HL-60 (cell line): ENCODE data around the gene LEF1.
A peak's percentile ranks its signal among the peaks of the same experiment; 100 is the strongest.

Source experiments
- DNase-seq, 2 experiments: peaks; one replicate each; pipeline ENCODE4 v3.0.0-alpha.2; 2010 to 2020; ENCODE audit warnings: low read depth in 1 of 2, low spot score in 1 of 2
- H3K27ac ChIP-seq: fragments of 250-450 bp; sonication (Bioruptor Pico); replicated peaks from 2 replicates; pipeline ENCODE4 v1.5.1; 2020; ENCODE audit warnings: mild to moderate bottlenecking, moderate library complexity
- H3K27me3 ChIP-seq: fragments of 250-450 bp; sonication (Bioruptor Pico); 2 replicates; pipeline ENCODE4 v1.5.1; 2021; ENCODE audit warnings: mild to moderate bottlenecking, moderate library complexity; ENCODE audit not compliant: insufficient read depth, poor library complexity, severe bottlenecking
- H3K4me3 ChIP-seq: replicated peaks from 2 replicates; pipeline ENCODE4 v1.5.1; 2011; ENCODE audit warnings: mild to moderate bottlenecking, control low read depth, low read length; ENCODE audit not compliant: insufficient read depth
- CTCF ChIP-seq: IDR thresholded peaks from one replicate; pipeline ENCODE4 v1.5.1; 2011; ENCODE audit warnings: low read length, control low read depth, inconsistent platforms; ENCODE audit not compliant: insufficient read depth
- GABPA ChIP-seq: IDR thresholded peaks from 2 replicates; pipeline ENCODE4 v1.6.1; 2012; ENCODE audit warnings: low read depth
- POLR2AphosphoS5 ChIP-seq: IDR thresholded peaks from 2 replicates; pipeline ENCODE4 v1.6.1; 2012; ENCODE audit warnings: low read depth
- REST ChIP-seq: IDR thresholded peaks from 2 replicates; pipeline ENCODE4 v1.6.1; 2012; ENCODE audit warnings: low read depth; ENCODE audit not compliant: insufficient replicate concordance
- SPI1 ChIP-seq: IDR thresholded peaks from 2 replicates; pipeline ENCODE4 v1.6.1; 2012; ENCODE audit warnings: low read depth, mild to moderate bottlenecking, borderline replicate concordance

LEF1 gene

DNA sequence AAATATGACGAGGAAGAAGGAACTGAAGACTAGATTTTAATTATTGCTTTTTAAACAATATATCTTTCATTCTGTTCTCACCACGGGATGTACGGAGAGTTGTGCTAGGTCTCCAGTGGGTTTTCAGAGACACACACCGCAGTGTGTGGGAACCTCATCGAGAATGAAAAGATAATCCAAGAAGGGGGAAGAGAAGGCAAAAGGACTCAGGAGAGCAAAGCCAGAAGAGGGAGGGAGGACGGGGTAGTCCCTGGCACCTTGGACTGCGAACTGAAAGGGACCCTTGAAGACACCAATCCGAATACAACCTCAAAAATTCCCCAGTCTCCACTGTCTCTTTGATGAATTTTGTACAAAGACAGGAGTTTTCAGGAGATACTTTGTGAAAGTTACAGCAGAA lies 932 bp upstream of the LEF1 start:
- Histone ChIP-seq H3K27me3 (peaks cover 92% of the 10 kb centered on the region), H3K4me3 (no peak overlapping the region), H3K27ac (no peak overlapping the region)
- DNase-seq: no peak
- TF ChIP-seq POLR2AphosphoS5 (no peak), REST (no peak), CTCF (no peak), SPI1 (no peak), GABPA (no peak)

- no peak overlapping the region for H3K27ac ChIP-seq
- peaks cover 81% of the 10 kb centered on the region for H3K27me3 ChIP-seq
- H3K4me3 ChIP-seq: peak overlapping the region; percentile 27
- TF ChIP-seq POLR2AphosphoS5: no peak
- TF ChIP-seq REST: no peak
- TF ChIP-seq CTCF: no peak
- TF ChIP-seq SPI1: no peak
- TF ChIP-seq GABPA: no peak
- no peak for DNase-seq
These were observed 517 bp downstream of the LEF1 start for GRCh38 chr4:108168160-108168670.

DNA sequence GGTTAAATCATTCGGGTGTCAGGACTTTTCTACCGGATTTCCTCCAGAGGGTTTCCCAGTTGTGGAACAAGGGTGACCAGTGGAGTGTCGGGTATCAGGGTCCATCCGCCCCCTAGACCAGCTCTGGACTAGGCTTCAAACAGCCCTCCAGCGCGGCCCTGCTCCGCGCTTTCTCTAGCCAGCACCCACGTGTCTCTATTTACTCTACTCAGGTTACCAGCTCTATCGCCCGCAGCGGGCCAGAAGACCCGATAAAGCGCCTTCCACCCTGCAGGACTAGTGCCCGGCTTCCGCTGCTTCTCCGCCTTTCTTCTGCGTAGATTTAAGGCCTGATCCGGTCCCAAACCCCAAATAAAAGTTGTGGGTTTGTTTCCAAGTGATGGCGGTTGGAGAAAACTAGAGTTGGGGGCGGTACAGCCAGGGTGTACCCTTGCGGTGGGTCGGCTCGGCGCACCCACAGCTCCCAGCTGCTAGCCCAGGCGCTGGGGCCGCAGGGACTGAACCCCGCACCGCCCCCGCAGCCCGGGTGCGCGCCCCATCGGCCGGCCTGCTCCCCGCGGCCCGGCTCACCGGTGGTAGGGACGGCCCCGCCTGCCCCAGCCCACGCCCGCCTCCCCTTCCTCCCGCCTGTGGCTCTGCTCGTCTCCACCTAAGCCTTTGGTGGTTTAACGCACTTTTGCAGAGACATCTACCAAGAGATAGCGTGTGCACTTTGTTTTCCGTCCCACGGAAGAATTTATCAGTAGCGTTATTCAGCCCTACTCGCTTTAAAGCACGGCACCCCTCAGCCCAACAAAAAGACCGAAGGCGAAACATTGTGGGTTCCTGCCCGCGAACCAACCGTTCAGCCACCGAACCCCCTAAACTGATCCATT lies 2.1 kb downstream of the LEF1 start:
- H3K27me3 ChIP-seq: peaks cover 72% of the 10 kb centered on the region
- TF ChIP-seq POLR2AphosphoS5: no peak
- no peak for TF ChIP-seq SPI1
- TF ChIP-seq GABPA: no peak
- TF ChIP-seq REST: no peak
- no peak for TF ChIP-seq CTCF
- DNase-seq: no peak
- H3K27ac ChIP-seq: no peak overlapping the region
- no peak overlapping the region for H3K4me3 ChIP-seq
